Measurements from ENCODE around the gene SLC25A40.

- TF ChIP-seq ZFP3 (CRISPR knock-in tag; IDR thresholded peaks at IDR 0.05) (no peak), PATZ1 (CRISPR knock-in tag; IDR thresholded peaks at IDR 0.05; ENCODE audit: borderline replicate concordance) (no peak), RARB (CRISPR knock-in tag; IDR thresholded peaks at IDR 0.05) (no peak), ZNF565 (CRISPR knock-in tag; conservative IDR thresholded peaks at IDR 0.05; ENCODE audit: low read depth) (no peak), POU6F1 (CRISPR knock-in tag; IDR thresholded peaks at IDR 0.05; ENCODE audit: borderline replicate concordance, low read depth) (no peak)
Measured at GRCh38 chr7:87899255-87899654, 23.1 kb upstream of the SLC25A40 start.

All from SK-N-SH treated with all-trans-retinoic acid at 6 μM for 48 hours (cell line).